Measurements from ENCODE around the gene KCTD16. TPM values are rescaled to one million over a fixed set of nuclear protein-coding genes. Genes with fewer than 3 reads are reported as not detected.

The KCTD16 gene
- total RNA-seq, 1 experiment from 2014 or later = 0.08 TPM

DNA sequence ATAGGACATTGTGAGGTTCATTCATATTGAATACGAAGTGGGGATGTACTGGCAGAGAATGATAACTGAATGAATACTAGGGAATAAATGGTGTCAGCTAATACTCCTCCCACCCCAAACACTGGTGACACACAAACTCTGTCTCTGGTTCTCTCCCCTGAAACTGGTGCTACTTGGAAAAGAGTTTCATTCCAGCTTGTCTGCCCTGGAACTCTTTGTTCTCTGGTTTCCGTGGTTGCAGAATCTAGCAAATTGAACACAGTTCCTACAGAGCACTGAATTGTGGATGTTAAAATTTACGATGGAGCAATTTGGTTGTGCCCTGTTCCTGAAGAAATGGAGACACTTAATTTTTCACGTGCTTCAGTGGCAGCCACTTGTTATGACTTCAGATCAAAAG is 181.7 kb downstream of the KCTD16 start:
- BruUV-seq (replicated peaks) = no TSS peak
- Histone ChIP-seq H3K9me3 (ENCODE audit: control insufficient read depth, insufficient read depth, low read depth, low read length) (no peaks in the 10 kb centered on the region), H3K4me1 (ENCODE audit: control insufficient read depth, insufficient read depth, low read length) (no peaks in the 10 kb centered on the region), H3K27ac (ENCODE audit: low read length) (no peak overlapping the region), H3K36me3 (ENCODE audit: control insufficient read depth, insufficient read depth, low read length) (no peaks in the 10 kb centered on the region), H3K4me3 (ENCODE audit: low read depth in 2 of 2, low read length in 2 of 2) (no peak overlapping the region), H3K27me3 (ENCODE audit: control insufficient read depth, insufficient read depth, low read length) (no peaks in the 10 kb centered on the region)
- TF ChIP-seq, protein P1, sequence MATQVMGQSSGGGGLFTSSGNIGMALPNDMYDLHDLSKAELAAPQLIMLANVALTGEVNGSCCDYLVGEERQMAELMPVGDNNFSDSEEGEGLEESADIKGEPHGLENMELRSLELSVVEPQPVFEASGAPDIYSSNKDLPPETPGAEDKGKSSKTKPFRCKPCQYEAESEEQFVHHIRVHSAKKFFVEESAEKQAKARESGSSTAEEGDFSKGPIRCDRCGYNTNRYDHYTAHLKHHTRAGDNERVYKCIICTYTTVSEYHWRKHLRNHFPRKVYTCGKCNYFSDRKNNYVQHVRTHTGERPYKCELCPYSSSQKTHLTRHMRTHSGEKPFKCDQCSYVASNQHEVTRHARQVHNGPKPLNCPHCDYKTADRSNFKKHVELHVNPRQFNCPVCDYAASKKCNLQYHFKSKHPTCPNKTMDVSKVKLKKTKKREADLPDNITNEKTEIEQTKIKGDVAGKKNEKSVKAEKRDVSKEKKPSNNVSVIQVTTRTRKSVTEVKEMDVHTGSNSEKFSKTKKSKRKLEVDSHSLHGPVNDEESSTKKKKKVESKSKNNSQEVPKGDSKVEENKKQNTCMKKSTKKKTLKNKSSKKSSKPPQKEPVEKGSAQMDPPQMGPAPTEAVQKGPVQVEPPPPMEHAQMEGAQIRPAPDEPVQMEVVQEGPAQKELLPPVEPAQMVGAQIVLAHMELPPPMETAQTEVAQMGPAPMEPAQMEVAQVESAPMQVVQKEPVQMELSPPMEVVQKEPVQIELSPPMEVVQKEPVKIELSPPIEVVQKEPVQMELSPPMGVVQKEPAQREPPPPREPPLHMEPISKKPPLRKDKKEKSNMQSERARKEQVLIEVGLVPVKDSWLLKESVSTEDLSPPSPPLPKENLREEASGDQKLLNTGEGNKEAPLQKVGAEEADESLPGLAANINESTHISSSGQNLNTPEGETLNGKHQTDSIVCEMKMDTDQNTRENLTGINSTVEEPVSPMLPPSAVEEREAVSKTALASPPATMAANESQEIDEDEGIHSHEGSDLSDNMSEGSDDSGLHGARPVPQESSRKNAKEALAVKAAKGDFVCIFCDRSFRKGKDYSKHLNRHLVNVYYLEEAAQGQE (IDR thresholded peaks at IDR 0.05; ENCODE audit: insufficient read depth in 1 of 2, low read depth in 2 of 2, low read length in 1 of 2) = no peak
- TF ChIP-seq POLR2AphosphoS5 (IDR thresholded peaks at IDR 0.05; ENCODE audit: low read depth, low read length) = no peak
- TF ChIP-seq TCF7L2 (IDR thresholded peaks at IDR 0.05; ENCODE audit: low read depth, low read length) = no peak
- TF ChIP-seq, protein P2, sequence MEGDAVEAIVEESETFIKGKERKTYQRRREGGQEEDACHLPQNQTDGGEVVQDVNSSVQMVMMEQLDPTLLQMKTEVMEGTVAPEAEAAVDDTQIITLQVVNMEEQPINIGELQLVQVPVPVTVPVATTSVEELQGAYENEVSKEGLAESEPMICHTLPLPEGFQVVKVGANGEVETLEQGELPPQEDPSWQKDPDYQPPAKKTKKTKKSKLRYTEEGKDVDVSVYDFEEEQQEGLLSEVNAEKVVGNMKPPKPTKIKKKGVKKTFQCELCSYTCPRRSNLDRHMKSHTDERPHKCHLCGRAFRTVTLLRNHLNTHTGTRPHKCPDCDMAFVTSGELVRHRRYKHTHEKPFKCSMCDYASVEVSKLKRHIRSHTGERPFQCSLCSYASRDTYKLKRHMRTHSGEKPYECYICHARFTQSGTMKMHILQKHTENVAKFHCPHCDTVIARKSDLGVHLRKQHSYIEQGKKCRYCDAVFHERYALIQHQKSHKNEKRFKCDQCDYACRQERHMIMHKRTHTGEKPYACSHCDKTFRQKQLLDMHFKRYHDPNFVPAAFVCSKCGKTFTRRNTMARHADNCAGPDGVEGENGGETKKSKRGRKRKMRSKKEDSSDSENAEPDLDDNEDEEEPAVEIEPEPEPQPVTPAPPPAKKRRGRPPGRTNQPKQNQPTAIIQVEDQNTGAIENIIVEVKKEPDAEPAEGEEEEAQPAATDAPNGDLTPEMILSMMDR (IDR thresholded peaks at IDR 0.05) = no peak
- TF ChIP-seq SIN3A (IDR thresholded peaks at IDR 0.05; ENCODE audit: borderline replicate concordance, insufficient read depth, low read depth, low read length) = no peak
- DNase-seq (ENCODE audit: low read depth, low spot score) = no peak
- intact Hi-C loops (cut with micrococcal nuclease; ENCODE audit: unreplicated experiment) (no loop called here), in situ Hi-C loops (cut with HindIII; ENCODE audit: low pct_unique_long_range_greater_than_20kb, low sequenced_read_pairs) (no loop called here)
- ChIA-PET POLR2A (no interaction called here), CTCF (no interaction called here)
- ATAC-seq = no peak

DNA sequence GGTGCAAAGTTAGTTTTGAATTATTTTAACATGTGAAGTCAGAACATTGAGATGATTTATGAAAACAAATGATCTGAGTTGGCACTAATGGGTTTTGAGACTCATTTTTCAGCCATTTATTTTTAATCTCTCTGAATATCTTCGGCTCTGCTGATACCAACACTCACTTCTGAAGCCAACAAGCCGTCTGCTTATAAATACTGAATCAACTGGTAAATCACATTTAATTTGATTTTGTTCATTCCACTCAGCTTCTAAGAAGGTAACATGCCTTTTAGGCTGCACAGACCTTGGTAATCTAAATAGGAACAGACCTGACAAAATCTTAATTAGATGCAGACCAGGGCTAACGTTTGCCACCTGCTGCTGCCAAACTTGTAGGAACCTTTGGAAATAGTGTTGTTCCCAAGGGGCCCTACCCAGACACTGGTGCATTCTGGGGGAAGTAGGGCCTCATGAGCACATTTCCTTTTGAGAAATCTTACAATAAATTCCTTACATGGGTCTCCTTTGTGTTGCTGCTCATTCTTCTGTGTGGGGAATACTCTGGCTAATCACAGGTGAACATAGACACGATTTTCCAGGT is 182.2 kb downstream of the KCTD16 start:
- DNase-seq (ENCODE audit: low read depth, low spot score) = no peak
- no TSS peak for BruUV-seq (replicated peaks)
- ChIA-PET POLR2A (no interaction called here), CTCF (no interaction called here)
- Histone ChIP-seq H3K27ac (ENCODE audit: low read length) (no peak overlapping the region), H3K4me3 (ENCODE audit: low read depth in 2 of 2, low read length in 2 of 2) (no peak overlapping the region), H3K9me3 (ENCODE audit: control insufficient read depth, insufficient read depth, low read depth, low read length) (no peaks in the 10 kb centered on the region), H3K36me3 (ENCODE audit: control insufficient read depth, insufficient read depth, low read length) (no peaks in the 10 kb centered on the region), H3K4me1 (ENCODE audit: control insufficient read depth, insufficient read depth, low read length) (no peaks in the 10 kb centered on the region), H3K27me3 (ENCODE audit: control insufficient read depth, insufficient read depth, low read length) (no peaks in the 10 kb centered on the region)
- TF ChIP-seq, protein P1 (IDR thresholded peaks at IDR 0.05; ENCODE audit: insufficient read depth in 1 of 2, low read depth in 2 of 2, low read length in 1 of 2) = no peak
- TF ChIP-seq TCF7L2 (IDR thresholded peaks at IDR 0.05; ENCODE audit: low read depth, low read length) (no peak), SIN3A (IDR thresholded peaks at IDR 0.05; ENCODE audit: borderline replicate concordance, insufficient read depth, low read depth, low read length) (no peak), POLR2AphosphoS5 (IDR thresholded peaks at IDR 0.05; ENCODE audit: low read depth, low read length) (no peak)
- TF ChIP-seq, protein P2 (IDR thresholded peaks at IDR 0.05) = no peak
- in situ Hi-C loops (cut with HindIII; ENCODE audit: low pct_unique_long_range_greater_than_20kb, low sequenced_read_pairs) = no loop called here
- no peak for ATAC-seq
- intact Hi-C loops (cut with micrococcal nuclease; ENCODE audit: unreplicated experiment) = no loop called here

All from Panc1 (cell line).